DMS153 treated with DMSO at 0.1 percent for 48 hours (cell line): ENCODE results near the gene CDC20.

Experiments used
- DNase-seq: peaks from one replicate; lab custom pipeline; 2025; ENCODE audit not compliant: unreplicated experiment; lab: John Stamatoyannopoulos, UW

CDC20 gene

GRCh38 chr1:43327549-43328292 is 31.1 kb upstream of the CDC20 start:
- no peak for DNase-seq

GRCh38 chr1:43329995-43330751 is 28.6 kb upstream of the CDC20 start:
- no peak for DNase-seq

DNA sequence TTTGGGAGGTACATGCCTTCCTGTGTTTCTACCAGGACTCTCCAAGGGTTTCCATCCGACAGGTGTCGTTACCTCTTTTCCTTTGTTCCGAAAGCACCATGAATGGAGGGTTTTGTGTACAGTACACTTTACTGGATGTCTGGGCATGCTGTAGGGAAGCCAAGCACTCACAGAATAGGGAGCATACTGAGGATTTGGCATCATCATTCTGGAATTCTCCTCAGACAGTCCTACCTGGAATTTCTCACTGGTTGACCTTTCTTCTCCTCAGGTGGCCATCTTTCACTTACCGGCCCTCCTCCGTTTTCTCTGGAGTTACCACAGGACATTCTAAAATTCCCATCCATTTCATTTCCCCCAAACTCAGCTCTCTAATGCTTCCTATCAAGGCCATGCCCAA is 27.1 kb upstream of the CDC20 start:
- peak; percentile 53 for DNase-seq

DNA sequence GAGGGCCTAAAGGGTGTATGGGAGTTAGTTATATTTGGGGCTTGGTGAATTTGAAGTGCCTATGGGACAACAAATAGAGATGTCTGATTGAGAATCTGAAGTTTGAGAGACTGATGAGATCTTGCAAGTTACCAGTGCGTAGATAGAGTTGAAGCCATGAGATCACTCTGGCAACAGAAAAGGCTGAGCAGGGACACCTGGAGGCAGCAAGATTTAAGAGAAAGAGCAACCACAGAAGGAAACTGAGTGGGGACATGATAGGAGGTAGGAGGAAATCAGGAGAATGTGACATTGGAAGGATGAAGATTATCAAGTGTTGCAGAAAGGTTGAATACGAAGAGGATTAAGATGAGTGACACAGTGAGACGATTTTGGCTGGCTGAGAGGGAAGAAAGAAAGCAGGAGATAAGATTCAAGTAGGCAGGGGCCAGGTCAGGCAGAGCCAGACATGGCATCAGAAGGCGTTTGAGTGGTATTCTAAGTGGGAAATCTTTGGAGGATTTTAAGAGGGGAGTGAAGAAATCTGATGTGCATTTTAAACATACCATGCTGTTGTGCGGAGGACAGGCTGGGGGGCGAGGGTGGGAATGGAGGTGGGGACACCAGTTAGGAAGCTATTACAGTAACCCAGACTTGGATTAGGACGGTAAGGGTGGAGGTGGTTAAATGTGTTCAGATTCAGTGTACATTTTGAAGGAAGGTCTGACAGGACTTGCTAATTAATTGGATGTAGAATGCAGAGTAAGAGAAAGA is 24.2 kb upstream of the CDC20 start:
- no peak for DNase-seq

- no peak for DNase-seq
These were observed 21.2 kb upstream of the CDC20 start, which contains the start of gene MPL for GRCh38 chr1:43337588-43337987. TSS of gene MPL (plus strand) at chr1:43337818. CDS start at chr1:43337849, 31 bp downstream.

DNA sequence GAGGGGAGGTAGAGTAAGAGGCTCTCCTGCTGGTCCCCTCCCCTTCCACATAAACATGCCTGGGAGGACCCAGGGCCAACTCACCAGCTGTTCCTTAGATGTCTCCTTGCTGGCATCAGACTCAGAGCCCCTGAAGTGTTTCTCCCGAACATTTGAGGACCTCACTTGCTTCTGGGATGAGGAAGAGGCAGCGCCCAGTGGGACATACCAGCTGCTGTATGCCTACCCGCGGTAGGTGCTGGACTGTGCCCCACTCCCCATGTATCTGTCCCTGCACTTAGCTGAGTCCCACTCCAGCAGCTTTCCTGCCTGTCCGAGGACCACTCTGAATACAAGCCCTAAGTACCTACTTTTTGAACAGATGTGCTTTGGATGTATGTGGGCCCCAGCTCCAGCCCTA is 20.8 kb upstream of the CDC20 start:
- DNase-seq: no peak

DNA sequence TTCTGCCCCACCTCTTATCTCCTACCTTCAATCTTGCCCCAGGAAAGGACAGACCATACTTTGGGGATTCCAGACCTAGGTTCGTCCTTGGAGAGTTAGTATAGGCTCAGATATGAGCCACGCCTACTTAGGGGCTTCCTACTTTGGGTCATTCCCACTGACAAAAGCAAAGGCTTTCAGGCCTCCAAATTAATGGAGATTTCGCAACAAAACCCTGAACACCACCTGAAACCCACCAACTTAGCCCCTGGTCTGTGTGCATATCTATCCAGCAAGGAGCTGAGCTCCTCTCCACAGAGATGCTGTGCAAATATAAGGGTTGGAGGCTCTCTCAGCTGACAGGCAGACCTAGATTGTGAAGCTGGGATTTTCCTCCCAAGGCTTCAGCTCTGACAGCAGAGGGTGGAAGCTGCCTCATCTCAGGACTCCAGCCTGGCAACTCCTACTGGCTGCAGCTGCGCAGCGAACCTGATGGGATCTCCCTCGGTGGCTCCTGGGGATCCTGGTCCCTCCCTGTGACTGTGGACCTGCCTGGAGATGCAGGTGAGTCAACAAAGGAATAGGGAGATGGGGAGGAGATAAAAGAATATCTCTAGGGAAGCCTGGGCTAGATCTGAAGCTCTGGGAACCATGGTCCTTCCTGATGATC is 19.1 kb upstream of the CDC20 start:
- DNase-seq: no peak

GRCh38 chr1:43340559-43340958 is 18.2 kb upstream of the CDC20 start:
- DNase-seq: no peak

DNA sequence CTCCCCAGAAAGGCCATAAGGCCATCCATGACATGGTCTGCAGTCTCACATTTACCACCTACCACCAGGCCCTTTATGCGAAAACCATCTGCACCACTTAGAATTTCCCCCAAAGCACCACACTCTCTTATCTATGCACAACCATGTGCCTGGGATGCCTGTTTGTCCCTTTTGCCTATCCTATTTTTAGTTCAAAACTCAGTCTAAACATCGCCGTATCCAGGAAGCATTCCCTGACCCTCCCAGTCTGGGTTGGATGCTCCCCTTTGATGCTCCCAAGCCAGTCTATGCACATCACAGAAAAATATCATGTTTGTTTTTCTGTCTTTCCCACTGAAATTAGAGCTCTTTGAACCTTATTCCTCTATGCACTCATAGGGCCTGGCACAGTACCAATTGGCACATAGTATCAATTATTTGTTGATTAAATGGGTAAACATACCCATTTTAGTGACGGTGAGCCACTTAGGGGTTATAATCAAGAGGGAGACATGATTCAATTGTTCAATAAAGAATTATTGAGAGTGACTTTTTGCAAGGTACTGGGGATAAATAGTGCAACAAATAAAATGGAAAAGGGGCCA is 14.4 kb upstream of the CDC20 start:
- no peak for DNase-seq

DNA sequence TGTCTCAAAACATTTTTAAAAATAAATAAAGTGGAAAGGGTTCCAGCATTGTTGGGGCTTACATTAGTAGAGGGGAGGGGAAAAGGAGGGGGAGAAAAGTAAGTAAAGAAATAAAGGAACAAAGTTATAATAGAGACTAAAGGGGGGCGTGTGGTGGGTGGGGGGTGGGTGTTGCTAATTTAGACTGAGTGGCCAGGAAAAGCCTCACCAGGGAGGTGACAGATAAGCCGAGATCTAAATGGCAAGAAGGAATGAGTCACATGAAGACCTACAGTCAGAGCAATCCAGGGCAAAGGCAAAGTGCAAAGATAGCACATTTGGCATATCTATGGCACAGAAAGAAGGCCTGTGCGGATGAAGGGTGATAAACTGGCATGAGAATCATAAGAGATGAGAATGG is 13.7 kb upstream of the CDC20 start:
- DNase-seq: no peak

GRCh38 chr1:43346636-43347035 is 12.1 kb upstream of the CDC20 start:
- no peak for DNase-seq

GRCh38 chr1:43348343-43348808 is 10.4 kb upstream of the CDC20 start:
- peak; percentile 84 for DNase-seq

DNA sequence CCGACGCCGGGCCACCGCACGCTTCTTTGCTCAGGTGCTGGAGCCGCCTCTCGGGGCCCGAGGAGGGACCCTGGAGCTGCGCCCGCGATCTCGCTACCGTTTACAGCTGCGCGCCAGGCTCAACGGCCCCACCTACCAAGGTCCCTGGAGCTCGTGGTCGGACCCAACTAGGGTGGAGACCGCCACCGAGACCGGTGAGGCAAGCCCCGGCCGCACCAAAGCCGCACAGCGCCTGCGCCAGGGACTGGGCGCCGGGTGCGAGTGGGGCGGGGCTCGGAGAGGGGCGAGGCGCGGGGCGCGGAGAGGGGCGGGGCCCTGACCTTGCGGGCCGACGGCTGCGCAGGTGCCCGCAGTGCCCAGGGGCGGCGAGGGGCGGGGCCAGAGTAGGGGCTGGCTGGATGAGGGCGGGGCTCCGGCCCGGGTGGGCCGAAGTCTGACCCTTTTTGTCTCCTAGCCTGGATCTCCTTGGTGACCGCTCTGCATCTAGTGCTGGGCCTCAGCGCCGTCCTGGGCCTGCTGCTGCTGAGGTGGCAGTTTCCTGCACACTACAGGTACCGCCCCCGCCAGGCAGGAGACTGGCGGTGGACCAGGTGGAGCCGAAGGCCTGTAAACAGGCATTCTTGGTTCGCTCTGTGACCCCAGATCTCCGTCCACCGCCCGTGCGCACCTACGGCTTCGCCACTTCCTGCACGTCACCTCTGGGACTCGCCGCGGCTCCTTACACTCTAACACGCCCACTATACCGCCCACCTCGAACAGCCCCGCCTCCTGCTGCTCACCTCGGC is 9.8 kb upstream of the CDC20 start:
- peak; percentile 97 for DNase-seq

- DNase-seq: no peak
These were observed 9.0 kb upstream of the CDC20 start for GRCh38 chr1:43349594-43350306.

DNA sequence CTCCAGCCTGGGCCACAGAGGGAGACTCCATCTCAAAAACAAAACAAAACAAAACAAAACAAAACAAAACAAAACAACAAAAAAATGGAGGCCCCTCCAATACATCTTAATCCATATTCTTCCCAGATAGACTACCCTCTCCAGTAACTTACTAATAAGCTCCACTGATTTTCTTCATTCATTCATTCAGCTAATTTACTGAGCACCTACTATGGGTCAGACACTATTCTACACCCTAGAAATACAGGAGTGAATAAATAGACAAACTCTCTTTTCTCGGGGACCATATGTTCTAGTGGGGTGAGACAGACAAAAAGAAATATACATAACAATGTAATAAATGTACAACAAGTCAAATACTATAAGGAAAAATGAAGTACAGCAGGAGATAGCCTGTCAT is 7.8 kb upstream of the CDC20 start:
- DNase-seq: no peak

DNA sequence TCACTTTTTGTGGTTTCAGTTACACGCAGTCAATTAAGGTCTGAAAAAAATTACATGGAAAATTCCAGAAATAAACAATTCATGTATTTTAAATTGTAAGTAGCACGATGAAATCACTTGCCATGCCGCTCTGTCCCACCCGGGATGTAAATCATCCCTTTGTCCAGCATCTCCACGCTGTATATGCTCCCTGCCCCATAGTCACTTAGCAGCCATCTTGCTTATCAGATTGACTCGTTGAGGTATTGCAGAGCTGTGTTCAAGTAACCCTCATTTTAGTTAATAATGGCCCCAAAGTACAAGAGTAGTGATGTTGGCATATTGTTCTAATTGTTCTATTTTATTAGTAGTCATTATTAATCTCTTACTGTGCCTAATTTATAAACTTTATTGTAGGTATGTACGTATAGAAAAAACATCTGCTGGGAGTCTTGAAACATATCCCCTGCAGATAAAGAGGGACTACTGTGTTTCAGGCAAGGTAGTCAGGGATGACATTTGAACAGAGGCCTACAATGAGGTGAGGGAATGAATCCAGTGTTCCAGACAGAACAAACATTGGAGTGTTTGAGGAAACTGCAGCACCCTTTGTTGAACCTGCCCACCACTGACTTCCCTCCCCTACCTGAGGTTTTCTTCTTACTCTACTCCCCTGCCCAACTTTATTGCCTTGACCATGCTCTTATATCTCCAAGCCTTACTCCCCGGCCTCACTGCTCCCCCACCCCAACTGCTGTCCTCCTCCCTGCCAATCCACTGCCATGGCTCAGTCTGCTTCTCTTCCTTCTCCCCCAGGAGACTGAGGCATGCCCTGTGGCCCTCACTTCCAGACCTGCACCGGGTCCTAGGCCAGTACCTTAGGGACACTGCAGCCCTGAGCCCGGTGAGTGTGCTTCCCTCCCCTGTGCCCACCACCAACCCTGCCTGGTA is 7.1 kb upstream of the CDC20 start:
- peak; percentile 11 for DNase-seq

DNA sequence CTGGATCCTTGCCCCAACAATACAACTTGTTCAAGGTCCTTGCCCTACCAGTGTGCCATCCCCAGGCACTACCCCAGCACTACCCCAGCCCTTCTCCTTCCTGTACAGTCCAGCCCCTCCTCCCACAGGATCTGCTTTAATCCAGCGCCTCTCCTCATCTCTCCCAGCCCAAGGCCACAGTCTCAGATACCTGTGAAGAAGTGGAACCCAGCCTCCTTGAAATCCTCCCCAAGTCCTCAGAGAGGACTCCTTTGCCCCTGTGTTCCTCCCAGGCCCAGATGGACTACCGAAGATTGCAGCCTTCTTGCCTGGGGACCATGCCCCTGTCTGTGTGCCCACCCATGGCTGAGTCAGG is 6.5 kb upstream of the CDC20 start:
- no peak for DNase-seq

DNA sequence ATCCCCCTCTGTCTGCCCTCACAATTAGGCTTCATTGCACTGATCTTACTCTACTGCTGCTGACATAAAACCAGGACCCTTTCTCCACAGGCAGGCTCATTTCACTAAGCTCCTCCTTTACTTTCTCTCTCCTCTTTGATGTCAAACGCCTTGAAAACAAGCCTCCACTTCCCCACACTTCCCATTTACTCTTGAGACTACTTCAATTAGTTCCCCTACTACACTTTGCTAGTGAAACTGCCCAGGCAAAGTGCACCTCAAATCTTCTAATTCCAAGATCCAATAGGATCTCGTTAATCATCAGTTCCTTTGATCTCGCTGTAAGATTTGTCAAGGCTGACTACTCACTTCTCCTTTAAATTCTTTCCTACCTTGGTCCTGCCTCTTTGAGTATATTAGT is 5.9 kb upstream of the CDC20 start:
- DNase-seq: no peak
